B cell (primary cell): Measurements from ENCODE around the gene ADGRA3. TPM values are rescaled to one million over a fixed set of nuclear protein-coding genes. Genes with fewer than 3 reads are reported as not detected.

ENCODE experiments used
- ATAC-seq: fragments of 200-7000 bp; cut with Tn5 transposase; one replicate; pipeline ENCODE4 v1.10.0; 2021; ENCODE audit warnings: low read depth, mild to moderate bottlenecking, moderate number of reproducible peaks, moderate library complexity
- CTCF ChIA-PET: fragments of 350-600 bp; sonication (Branson Sonifier 250); formaldehyde crosslinking; loops from one replicate; lab custom pipeline; 2021; ENCODE audit warnings: antibody characterized with exemption, inconsistent platforms; lab: Charles Lee
- POLR2A ChIA-PET: fragments of 350-600 bp; sonication (Branson Sonifier 250); formaldehyde crosslinking; loops from one replicate; lab custom pipeline; 2021; ENCODE audit warnings: antibody characterized with exemption; lab: Charles Lee
- DNase-seq: peaks from one replicate; pipeline ENCODE4 v3.0.0; 2013
- H2AFZ ChIP-seq: 2 replicates; pipeline ENCODE4 v1.6.1; 2012; ENCODE audit warnings: mild to moderate bottlenecking, low read depth, low read length; ENCODE audit not compliant: insufficient read depth, poor library complexity, severe bottlenecking
- H3K27ac ChIP-seq, 2 donors: 1 replicate in 1 of 2; 2 replicates in 1 of 2; pipeline ENCODE4 v1.5.1; 2012 to 2013; ENCODE audit warnings: low read length in 2 of 2, mild to moderate bottlenecking in 2 of 2, moderate library complexity in 1 of 2
- H3K27me3 ChIP-seq, 4 experiments: fragments of 200-600 bp in 1 of 4; sonication (generic) in 1 of 4; replicated peaks in 1 of 4; 1 replicate in 2 of 4; 2 replicates in 2 of 4; pipeline versions ENCODE4 v1.6.1 to v1.7.0; 2013 to 2016; ENCODE audit warnings: low read length in 3 of 4, mild to moderate bottlenecking in 2 of 4, mixed read lengths in 1 of 4, moderate library complexity in 1 of 4; ENCODE audit not compliant: insufficient read depth in 4 of 4, control insufficient read depth in 3 of 4; ENCODE audit errors: control extremely low read depth in 1 of 4
- H3K36me3 ChIP-seq, 2 experiments: replicated peaks in 1 of 2; 1 replicate in 1 of 2; 2 replicates in 1 of 2; pipeline versions ENCODE4 v1.6.1 to v1.7.1; 2013; ENCODE audit warnings: low read length in 1 of 2; ENCODE audit not compliant: insufficient read depth in 2 of 2, control insufficient read depth in 1 of 2; ENCODE audit errors: control extremely low read depth in 1 of 2, extremely low read depth in 1 of 2
- H3K4me1 ChIP-seq, 2 donors: fragments of 200-600 bp in 1 of 2; sonication (generic) in 1 of 2; 1 replicate in 1 of 2; 2 replicates in 1 of 2; pipeline versions ENCODE4 v1.5.1 to v1.6.1; 2013 to 2017; ENCODE audit warnings: low read length in 2 of 2; ENCODE audit not compliant: control insufficient read depth in 2 of 2, insufficient read depth in 2 of 2
- H3K4me2 ChIP-seq: replicated peaks from 2 replicates; pipeline ENCODE3; 2012; ENCODE audit warnings: mild to moderate bottlenecking, low read depth, low read length; ENCODE audit not compliant: poor library complexity, severe bottlenecking
- H3K4me3 ChIP-seq, 5 experiments: fragments of 200-600 bp in 1 of 5; sonication (generic) in 1 of 5; 1 replicate in 3 of 5; 2 replicates in 2 of 5; pipeline versions ENCODE4 v1.5.1 to v1.7.0; 2011 to 2016; ENCODE audit warnings: low read length in 4 of 5, mild to moderate bottlenecking in 4 of 5, low read depth in 2 of 5, control low read depth in 1 of 5, moderate library complexity in 1 of 5; ENCODE audit not compliant: insufficient read depth in 1 of 5; ENCODE audit errors: control extremely low read depth in 1 of 5, extremely low read depth in 1 of 5
- H3K79me2 ChIP-seq: fragments of 200-600 bp; sonication (generic); one replicate; pipeline ENCODE4 v1.6.0; 2016; ENCODE audit warnings: low read length; ENCODE audit not compliant: control insufficient read depth, insufficient read depth
- H3K9ac ChIP-seq: fragments of 200-600 bp; sonication (generic); 2 replicates; pipeline ENCODE4 v1.6.1; 2017; ENCODE audit warnings: mild to moderate bottlenecking, low read length, moderate library complexity
- H3K9me3 ChIP-seq, 3 donors: one replicate each; pipeline versions ENCODE4 v1.6.1 to v1.7.1; 2013; ENCODE audit warnings: low read length in 2 of 3; ENCODE audit not compliant: control insufficient read depth in 2 of 3, insufficient read depth in 1 of 3; ENCODE audit errors: control extremely low read depth in 1 of 3
- H4K20me1 ChIP-seq: 2 replicates; pipeline ENCODE4 v1.6.0; 2012; ENCODE audit warnings: mild to moderate bottlenecking, low read length; ENCODE audit not compliant: insufficient read depth, control insufficient read depth, poor library complexity, severe bottlenecking
- H3K27ac Mint-ChIP-seq: one replicate; pipeline ENCODE4 v1.8.0; 2021; ENCODE audit warnings: mixed read lengths
- H3K27me3 Mint-ChIP-seq: one replicate; pipeline ENCODE4 v1.8.0; 2021; ENCODE audit warnings: mixed read lengths
- H3K4me1 Mint-ChIP-seq: one replicate; pipeline ENCODE4 v1.8.0; 2021; ENCODE audit warnings: mixed read lengths
- H3K4me3 Mint-ChIP-seq: one replicate; pipeline ENCODE4 v1.8.0; 2021; ENCODE audit warnings: mixed read lengths
- H3K9me3 Mint-ChIP-seq: one replicate; pipeline ENCODE4 v1.8.0; 2022; ENCODE audit warnings: mixed read lengths; ENCODE audit not compliant: insufficient read depth
- EZH2 ChIP-seq: IDR thresholded peaks from 2 replicates; pipeline ENCODE4 v1.6.1; 2012; ENCODE audit warnings: borderline replicate concordance, low read depth, mild to moderate bottlenecking, moderate library complexity, low read length; ENCODE audit not compliant: insufficient read depth, poor library complexity, severe bottlenecking
- WGBS: methylation state at CpG from one replicate; pipeline ENCODE4 v1.1.5; 2013; ENCODE audit warnings: missing lambda C conversion rate; ENCODE audit not compliant: insufficient coverage; 5-methylcytosine and 5-hydroxymethylcytosine counted together
- intact Hi-C: fragments of 100-400 bp; cut with micrococcal nuclease; formaldehyde crosslinking; loops from one replicate; pipeline ENCODE4 v1.10.0; 2022
- polyA plus RNA-seq: library from polyadenylated mRNA; depleted of rRNA; stranded (reverse); fragments of >200 nt; gene quantifications from 2 replicates; pipeline ENCODE4 v1.2.3, GENCODE V29; 2012
- total RNA-seq, 2 donors: library from RNA; stranded (reverse); fragments of 120-200 nt in 1 of 2; gene quantifications; 1 replicate in 1 of 2; 2 replicates in 1 of 2; pipeline versions ENCODE4 v1.2.3 to v1.2.4, GENCODE V29; 2013 to 2022
- TF ChIP-seq, protein P1 (sequence below): fragments of 200-600 bp; IDR thresholded peaks from one replicate; pipeline ENCODE4 v1.8.0; 2022; ENCODE audit warnings: antibody characterized with exemption, mild to moderate bottlenecking

ADGRA3 gene
- total and polyA plus RNA-seq, 2 donors (not counting 1 experiment from before 2014, with no cell fraction given): 0.25 TPM; not detected in 1

DNA sequence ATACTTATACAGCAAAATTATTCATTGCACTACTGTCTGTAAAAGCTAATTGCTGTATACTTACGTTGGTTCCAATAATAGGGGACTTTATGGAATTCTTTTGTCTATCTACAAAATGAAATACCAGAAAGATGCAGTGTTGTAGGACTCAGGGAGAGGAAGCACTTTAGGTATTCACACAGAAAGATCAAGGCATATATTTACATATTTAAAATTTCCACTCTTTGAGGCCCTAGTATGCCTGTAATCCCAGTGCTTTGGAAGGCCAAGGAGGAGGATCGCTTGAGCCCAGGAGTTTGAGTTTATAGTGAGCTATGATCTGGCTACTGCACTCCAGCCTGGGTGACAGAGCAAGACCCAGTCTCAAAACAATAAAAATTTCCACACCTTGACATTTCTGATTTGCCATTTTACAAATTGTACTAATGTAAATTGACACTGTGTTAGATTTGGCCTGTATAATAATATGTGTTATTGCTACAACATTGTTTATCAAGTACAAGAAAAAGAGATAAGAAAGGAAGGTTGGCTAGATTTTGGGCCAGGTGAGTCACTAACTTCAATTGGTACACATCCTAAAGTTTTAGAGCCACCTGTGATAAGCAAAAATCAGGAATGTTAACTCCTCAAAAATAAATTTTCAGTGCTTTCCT lies 35.1 kb downstream of the ADGRA3 start:
- Mint-ChIP-seq H3K27me3 (no peaks in the 10 kb centered on the region), H3K27ac (no peak overlapping the region), H3K4me3 (no peak overlapping the region), H3K9me3 (peaks cover 3% of the 10 kb centered on the region), H3K4me1 (no peaks in the 10 kb centered on the region)
- TF ChIP-seq EZH2: no peak
- TF ChIP-seq, protein P1, sequence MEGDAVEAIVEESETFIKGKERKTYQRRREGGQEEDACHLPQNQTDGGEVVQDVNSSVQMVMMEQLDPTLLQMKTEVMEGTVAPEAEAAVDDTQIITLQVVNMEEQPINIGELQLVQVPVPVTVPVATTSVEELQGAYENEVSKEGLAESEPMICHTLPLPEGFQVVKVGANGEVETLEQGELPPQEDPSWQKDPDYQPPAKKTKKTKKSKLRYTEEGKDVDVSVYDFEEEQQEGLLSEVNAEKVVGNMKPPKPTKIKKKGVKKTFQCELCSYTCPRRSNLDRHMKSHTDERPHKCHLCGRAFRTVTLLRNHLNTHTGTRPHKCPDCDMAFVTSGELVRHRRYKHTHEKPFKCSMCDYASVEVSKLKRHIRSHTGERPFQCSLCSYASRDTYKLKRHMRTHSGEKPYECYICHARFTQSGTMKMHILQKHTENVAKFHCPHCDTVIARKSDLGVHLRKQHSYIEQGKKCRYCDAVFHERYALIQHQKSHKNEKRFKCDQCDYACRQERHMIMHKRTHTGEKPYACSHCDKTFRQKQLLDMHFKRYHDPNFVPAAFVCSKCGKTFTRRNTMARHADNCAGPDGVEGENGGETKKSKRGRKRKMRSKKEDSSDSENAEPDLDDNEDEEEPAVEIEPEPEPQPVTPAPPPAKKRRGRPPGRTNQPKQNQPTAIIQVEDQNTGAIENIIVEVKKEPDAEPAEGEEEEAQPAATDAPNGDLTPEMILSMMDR: no peak
- no peak overlapping the region for H3K27ac ChIP-seq
- CTCF ChIA-PET: no interaction called here
- DNase-seq (no peak), ATAC-seq (no peak)
- POLR2A ChIA-PET: no interaction called here
- H3K4me3 ChIP-seq: no peak overlapping the region
- no peak overlapping the region for H2AFZ ChIP-seq
- no peaks in the 10 kb centered on the region for H3K27me3 ChIP-seq
- no peaks in the 10 kb centered on the region for H3K9me3 ChIP-seq
- no peaks in the 10 kb centered on the region for H3K79me2 ChIP-seq
- no peaks in the 10 kb centered on the region for H4K20me1 ChIP-seq
- intact Hi-C loops: no loop called here
- no peaks in the 10 kb centered on the region for H3K36me3 ChIP-seq
- H3K9ac ChIP-seq: no peak overlapping the region
- H3K4me1 ChIP-seq: no peaks in the 10 kb centered on the region
- no CpG with 5 or more reads among the region's 2 CpGs for WGBS
- no peak overlapping the region for H3K4me2 ChIP-seq

DNA sequence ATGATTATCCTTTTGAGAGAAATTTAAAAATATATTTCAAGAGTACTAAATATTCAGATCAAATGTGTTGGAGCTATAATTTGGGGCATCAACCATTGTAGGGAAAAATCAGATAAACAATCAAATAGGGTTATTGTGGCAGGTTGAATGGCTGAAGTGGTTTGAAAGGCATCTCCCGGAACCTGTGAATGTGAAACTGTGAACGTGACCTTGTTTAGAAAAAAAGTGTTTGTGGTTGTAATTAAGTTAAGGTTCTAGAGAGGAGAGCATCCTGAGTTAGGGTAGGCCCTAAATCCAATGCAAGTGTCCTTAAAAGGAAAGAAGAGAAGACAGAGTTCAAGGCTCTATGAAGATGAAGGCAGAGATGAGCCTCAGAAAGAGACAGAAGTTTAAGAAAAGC lies 37.4 kb downstream of the ADGRA3 start:
- no peaks in the 10 kb centered on the region for H3K27me3 ChIP-seq
- intact Hi-C loops: no loop called here
- CTCF ChIA-PET: no interaction called here

More for the DNA sequence above, 37.4 kb downstream of the ADGRA3 start:
- Histone ChIP-seq H3K36me3 (no peaks in the 10 kb centered on the region), H3K9ac (no peak overlapping the region), H3K27ac (no peak overlapping the region), H2AFZ (no peak overlapping the region), H3K79me2 (no peaks in the 10 kb centered on the region), H3K4me3 (no peak overlapping the region), H3K9me3 (peaks cover 0 to 2% (median 0%) of the 10 kb centered on the region in 3 donors), H4K20me1 (no peaks in the 10 kb centered on the region), H3K4me1 (no peaks in the 10 kb centered on the region), H3K4me2 (no peak overlapping the region)
- no peak overlapping the region for H3K27ac Mint-ChIP-seq
- POLR2A ChIA-PET: no interaction called here
- TF ChIP-seq, protein P1: no peak
- TF ChIP-seq EZH2: no peak
- H3K9me3 Mint-ChIP-seq: peaks cover 3% of the 10 kb centered on the region
- no peaks in the 10 kb centered on the region for H3K4me1 Mint-ChIP-seq
- H3K4me3 Mint-ChIP-seq: no peak overlapping the region
- H3K27me3 Mint-ChIP-seq: no peaks in the 10 kb centered on the region
- DNase-seq: no peak
- no peak for ATAC-seq
- WGBS: 50% methylated on average over 2 of the region's 2 CpGs
